A673 (cell line): Measurements from ENCODE around the gene ANKLE2.

Experiments used
- EZH2 ChIP-seq: fragments of 200-600 bp; sonication (generic); IDR thresholded peaks from 2 replicates; pipeline ENCODE4 v1.6.1; 2017; ENCODE audit warnings: borderline replicate concordance, low read depth, mild to moderate bottlenecking, mixed read lengths, antibody characterized with exemption, low read length; ENCODE audit not compliant: poor library complexity, severe bottlenecking
- TF ChIP-seq, protein P1 (sequence below): fragments of 300-800, 200-600 bp; sonication (generic); conservative IDR thresholded peaks from 2 replicates; pipeline ENCODE4 v1.5.1; 2017; ENCODE audit warnings: low read depth, mild to moderate bottlenecking, antibody characterized with exemption, low read length, moderate library complexity, mixed read lengths

DNA sequence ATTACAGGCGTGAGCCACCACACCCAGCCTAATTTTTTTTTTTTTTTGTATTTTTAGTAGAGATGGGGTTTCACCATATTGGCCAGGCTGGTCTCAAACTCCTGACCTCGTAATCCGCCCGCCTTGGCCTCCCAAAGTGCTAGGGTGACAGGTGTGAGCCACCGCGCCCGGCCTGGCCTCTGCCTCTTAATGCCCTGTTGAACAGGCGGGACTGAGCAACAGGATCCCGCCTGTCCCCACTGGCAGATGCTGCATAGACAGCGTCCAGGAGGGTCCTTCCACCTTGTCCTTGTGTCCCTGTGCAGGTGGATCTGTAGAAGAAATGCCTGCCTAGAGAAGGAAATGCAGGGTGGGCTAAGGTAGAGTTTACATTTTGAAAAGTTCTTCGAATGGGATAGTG lies 45.3 kb downstream of the ANKLE2 start:
- TF ChIP-seq, protein P1, sequence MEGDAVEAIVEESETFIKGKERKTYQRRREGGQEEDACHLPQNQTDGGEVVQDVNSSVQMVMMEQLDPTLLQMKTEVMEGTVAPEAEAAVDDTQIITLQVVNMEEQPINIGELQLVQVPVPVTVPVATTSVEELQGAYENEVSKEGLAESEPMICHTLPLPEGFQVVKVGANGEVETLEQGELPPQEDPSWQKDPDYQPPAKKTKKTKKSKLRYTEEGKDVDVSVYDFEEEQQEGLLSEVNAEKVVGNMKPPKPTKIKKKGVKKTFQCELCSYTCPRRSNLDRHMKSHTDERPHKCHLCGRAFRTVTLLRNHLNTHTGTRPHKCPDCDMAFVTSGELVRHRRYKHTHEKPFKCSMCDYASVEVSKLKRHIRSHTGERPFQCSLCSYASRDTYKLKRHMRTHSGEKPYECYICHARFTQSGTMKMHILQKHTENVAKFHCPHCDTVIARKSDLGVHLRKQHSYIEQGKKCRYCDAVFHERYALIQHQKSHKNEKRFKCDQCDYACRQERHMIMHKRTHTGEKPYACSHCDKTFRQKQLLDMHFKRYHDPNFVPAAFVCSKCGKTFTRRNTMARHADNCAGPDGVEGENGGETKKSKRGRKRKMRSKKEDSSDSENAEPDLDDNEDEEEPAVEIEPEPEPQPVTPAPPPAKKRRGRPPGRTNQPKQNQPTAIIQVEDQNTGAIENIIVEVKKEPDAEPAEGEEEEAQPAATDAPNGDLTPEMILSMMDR = no peak
- TF ChIP-seq EZH2 = no peak
